CD4-positive, alpha-beta T cell treated with Interleukin-15 for 4 hours (primary cell): ENCODE data around the gene SCD.
A peak's percentile ranks its signal among the peaks of the same experiment; 100 is the strongest.
"Not testable (repeated sequence)": the region's sequence is repeated elsewhere in the genome, so short reads cannot be mapped to it uniquely, and the experiment has no call there.

Experiments used
- DNase-seq: peaks from one replicate; pipeline ENCODE4 v3.0.0-alpha.2; 2020; ENCODE audit warnings: low spot score

SCD gene

GRCh38 chr10:100362570-100363496 lies 15.8 kb downstream of the SCD start:
- no peak for DNase-seq

- no peak for DNase-seq
Observed at GRCh38 chr10:100364175-100364574, 17.1 kb downstream of the SCD start.

GRCh38 chr10:100364735-100365391 lies 17.8 kb downstream of the SCD start:
- no peak for DNase-seq

GRCh38 chr10:100368721-100369120 lies 21.7 kb downstream of the SCD start:
- no peak for DNase-seq

- peak; percentile 57 for DNase-seq
Observed at GRCh38 chr10:100370714-100371481, 23.9 kb downstream of the SCD start.

- DNase-seq = no peak
Observed at GRCh38 chr10:100371482-100372027, 24.5 kb downstream of the SCD start.

GRCh38 chr10:100372415-100373297 lies 25.6 kb downstream of the SCD start:
- no peak for DNase-seq

- peak; percentile 83 for DNase-seq
Observed at GRCh38 chr10:100373298-100374199, 26.5 kb downstream of the SCD start.

- DNase-seq = no peak
Observed at GRCh38 chr10:100374200-100374655, 27.2 kb downstream of the SCD start.

GRCh38 chr10:100374677-100375353 lies 27.8 kb downstream of the SCD start:
- not testable (repeated sequence) for DNase-seq

GRCh38 chr10:100376656-100377055 lies 29.6 kb downstream of the SCD start:
- not testable (repeated sequence) for DNase-seq

GRCh38 chr10:100377830-100378229 lies 30.8 kb downstream of the SCD start:
- DNase-seq = no peak

GRCh38 chr10:100380400-100380799 lies 33.4 kb downstream of the SCD start:
- no peak for DNase-seq

- DNase-seq = no peak
Observed at GRCh38 chr10:100382553-100382952, 35.5 kb downstream of the SCD start.

- no peak for DNase-seq
Observed at GRCh38 chr10:100383251-100383650, 36.2 kb downstream of the SCD start.

- no peak for DNase-seq
Observed at GRCh38 chr10:100391163-100392002, 44.4 kb downstream of the SCD start.

GRCh38 chr10:100392686-100393003 lies 45.6 kb downstream of the SCD start:
- DNase-seq = no peak

- DNase-seq = no peak
Observed at GRCh38 chr10:100395626-100396025, 48.6 kb downstream of the SCD start.

- no peak for DNase-seq
Observed at GRCh38 chr10:100396605-100397004, 49.6 kb downstream of the SCD start.
